HG03469 (cell line): ENCODE data around the gene NIPBL.
"Not testable (repeated sequence)": the region's sequence is repeated elsewhere in the genome, so short reads cannot be mapped to it uniquely, and the experiment has no call there.

Source experiments
- ATAC-seq: cut with Tn5 transposase; IDR thresholded peaks from one replicate; pipeline ENCODE4 v1.9.1; 2021; ENCODE audit warnings: mild to moderate bottlenecking, moderate library complexity, moderate number of reproducible peaks; ENCODE audit not compliant: unreplicated experiment

Gene NIPBL, protein sequence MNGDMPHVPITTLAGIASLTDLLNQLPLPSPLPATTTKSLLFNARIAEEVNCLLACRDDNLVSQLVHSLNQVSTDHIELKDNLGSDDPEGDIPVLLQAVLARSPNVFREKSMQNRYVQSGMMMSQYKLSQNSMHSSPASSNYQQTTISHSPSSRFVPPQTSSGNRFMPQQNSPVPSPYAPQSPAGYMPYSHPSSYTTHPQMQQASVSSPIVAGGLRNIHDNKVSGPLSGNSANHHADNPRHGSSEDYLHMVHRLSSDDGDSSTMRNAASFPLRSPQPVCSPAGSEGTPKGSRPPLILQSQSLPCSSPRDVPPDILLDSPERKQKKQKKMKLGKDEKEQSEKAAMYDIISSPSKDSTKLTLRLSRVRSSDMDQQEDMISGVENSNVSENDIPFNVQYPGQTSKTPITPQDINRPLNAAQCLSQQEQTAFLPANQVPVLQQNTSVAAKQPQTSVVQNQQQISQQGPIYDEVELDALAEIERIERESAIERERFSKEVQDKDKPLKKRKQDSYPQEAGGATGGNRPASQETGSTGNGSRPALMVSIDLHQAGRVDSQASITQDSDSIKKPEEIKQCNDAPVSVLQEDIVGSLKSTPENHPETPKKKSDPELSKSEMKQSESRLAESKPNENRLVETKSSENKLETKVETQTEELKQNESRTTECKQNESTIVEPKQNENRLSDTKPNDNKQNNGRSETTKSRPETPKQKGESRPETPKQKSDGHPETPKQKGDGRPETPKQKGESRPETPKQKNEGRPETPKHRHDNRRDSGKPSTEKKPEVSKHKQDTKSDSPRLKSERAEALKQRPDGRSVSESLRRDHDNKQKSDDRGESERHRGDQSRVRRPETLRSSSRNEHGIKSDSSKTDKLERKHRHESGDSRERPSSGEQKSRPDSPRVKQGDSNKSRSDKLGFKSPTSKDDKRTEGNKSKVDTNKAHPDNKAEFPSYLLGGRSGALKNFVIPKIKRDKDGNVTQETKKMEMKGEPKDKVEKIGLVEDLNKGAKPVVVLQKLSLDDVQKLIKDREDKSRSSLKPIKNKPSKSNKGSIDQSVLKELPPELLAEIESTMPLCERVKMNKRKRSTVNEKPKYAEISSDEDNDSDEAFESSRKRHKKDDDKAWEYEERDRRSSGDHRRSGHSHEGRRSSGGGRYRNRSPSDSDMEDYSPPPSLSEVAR (N-terminal part only)

DNA sequence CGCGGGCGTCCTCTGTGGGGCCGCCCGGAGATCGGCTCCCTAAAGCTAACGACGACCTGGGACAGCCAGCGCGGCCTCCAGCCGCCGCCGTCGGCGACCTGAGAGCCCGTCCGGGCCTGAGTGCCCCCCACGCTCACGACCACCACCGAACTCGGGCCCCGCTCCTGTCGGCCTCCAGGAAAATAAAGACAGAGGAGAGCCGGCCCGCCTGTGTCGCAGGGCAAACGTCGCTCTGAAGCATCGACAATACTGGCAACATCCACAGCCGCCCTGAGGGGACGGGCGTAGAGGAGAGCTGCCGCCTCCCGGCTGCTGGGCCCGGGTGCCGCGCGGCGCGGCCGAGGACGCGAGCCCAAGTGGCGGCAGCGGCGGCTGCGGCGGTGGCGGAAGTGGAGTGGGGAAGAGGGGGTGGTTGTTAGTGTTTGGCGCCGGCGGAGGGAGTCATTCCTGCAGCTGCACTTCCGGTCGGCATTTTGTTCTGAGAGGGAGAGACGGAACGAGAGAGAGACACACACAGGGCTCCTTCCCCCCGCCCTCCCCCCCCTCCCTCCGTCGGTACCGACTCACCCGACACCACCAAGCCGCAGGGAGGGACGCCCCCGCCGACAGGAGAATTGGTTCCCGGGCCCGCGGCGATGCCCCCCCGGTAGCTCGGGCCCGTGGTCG is at the start of gene NIPBL:
Gene NIPBL, plus strand, starts transcription at position 471 of the 666 bp plus-strand sequence. CDS start 76,928 bp downstream, outside the sequence.
- ATAC-seq = peak; percentile 33

DNA sequence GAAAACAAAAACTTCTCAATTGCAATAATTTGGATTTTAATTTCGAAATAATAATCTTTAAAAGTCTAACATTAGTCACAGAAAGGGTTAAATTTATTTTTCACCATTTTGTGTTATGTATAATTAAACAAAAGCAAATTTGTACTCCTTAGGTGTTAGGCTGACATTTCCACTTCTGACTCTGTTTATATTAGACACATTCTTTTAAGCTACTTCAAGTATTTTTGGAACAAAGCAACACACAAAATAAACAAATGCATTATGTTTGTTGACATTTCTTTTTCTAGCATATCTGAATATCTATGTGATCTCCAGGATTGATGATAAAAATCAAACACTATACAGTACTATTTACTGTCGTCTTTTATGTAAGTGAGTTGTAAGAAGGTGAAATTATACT is 44.3 kb upstream of the NIPBL start:
- no peak for ATAC-seq

DNA sequence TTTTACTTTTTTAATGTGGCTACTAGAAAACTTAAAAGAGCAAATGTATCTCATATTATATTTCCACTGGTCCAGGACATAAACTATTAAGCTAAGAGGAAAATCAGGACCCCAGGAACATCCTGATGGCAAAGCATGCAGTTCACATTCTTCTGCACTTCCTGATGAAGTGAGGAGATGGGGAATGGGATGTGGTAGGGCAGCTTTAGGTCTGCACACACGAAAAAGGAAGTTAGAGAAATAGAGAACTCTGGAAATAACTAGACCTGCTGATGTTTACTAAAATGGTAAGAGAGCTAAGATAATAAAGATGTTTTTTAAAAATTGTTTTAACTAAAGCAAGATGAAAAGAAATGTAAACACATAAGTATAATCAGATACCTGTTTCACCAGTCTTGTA is 39.7 kb upstream of the NIPBL start:
- no peak for ATAC-seq

DNA sequence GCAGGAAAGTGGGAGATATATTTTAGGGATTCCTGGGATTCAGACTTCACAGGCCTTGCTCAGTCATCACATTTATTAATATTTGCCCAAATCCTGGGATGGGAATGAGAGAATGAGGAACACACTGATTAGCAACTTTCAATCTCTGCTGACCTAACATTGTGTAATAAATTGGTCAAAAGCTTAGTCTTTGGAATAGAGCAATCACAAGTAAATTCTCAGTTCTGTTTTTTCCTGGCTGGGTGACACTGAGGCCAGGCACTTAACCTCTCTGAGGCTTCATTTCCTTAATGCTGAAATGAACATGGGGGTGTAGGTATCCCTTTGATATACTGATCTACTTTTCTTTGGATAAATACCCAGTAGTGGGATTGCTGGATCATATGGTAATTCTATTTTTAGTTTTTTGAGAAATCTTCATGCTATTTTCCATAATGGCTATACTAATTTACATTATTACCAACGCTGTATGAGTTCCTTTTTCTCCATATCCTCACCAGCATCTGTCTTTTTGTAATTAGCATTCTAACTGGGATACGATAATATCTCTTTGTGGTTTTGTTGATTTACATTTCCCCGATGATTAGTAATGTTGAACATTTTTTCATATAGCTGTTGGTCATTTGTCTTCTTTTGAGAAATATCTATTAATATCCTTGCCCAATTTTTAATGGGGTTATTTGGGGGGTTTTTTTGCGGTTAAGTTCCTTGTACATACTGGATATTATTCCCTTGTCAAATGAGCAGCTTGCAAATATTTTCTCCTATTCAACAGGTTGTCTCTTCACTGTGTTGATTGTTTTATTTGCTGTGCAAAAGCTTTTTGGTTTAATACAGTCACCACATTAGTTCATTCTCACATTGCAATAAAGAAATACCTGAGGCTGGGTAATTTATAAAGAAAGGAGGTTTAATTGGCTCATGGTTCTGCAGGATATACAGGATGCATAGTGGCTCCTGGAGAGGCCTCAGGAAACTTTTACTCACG is 36.8 kb upstream of the NIPBL start:
- ATAC-seq = no peak

DNA sequence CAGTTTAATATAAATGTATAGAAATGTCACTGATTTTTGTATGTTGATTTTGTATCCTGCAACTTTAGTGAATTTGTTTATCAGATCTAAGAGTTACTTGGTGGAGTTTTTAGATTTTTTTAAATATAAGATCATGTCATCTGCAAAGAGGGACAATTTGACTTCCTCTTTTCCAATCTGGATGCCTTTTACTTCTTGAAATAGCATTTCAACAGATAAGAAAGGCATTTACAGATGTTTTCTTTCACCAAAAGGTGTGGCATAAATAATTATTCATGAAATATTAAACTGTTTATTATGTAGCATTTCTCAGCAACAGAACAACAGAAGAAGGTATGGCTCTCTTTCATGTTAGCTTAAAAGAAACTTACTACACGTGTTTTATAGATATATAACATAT is 34.9 kb upstream of the NIPBL start:
- no peak for ATAC-seq

DNA sequence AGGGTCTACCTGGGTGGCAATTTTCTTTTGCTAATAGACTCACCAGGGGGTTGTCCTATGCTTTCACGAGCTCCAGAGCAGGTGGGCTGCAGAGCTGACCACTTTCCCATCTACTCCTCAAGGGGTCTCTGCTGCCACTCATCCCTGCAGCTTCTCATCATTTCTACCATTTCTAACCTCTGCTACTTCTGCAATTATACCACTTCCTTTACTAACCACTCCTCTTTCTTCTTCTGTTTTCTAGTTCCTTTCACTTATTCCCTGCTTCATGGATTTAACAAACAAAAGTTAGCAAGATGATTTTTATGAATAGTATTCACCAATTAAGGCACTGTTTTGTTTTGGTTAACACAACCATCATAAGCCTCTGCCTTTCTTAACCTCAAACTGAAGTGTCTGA is 34.5 kb upstream of the NIPBL start:
- no peak for ATAC-seq

DNA sequence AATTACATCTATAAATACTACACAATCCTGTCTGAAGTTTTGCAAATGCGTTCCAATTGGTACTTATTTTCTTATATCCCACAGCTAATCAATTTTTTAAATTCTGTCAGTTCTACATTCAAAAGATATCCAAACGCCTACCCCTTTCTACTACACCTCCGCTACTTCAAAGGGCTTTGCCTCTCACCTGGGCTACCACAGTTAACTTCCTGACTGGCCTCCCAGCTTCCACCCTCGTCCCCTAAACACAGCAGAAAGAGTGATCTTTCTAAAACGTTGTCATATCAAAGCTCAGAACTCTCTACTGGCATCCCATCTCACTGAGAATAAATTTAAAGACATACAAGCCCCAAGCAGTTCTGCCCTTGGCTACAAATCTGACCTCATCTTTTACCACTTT is 32.3 kb upstream of the NIPBL start:
- no peak for ATAC-seq

DNA sequence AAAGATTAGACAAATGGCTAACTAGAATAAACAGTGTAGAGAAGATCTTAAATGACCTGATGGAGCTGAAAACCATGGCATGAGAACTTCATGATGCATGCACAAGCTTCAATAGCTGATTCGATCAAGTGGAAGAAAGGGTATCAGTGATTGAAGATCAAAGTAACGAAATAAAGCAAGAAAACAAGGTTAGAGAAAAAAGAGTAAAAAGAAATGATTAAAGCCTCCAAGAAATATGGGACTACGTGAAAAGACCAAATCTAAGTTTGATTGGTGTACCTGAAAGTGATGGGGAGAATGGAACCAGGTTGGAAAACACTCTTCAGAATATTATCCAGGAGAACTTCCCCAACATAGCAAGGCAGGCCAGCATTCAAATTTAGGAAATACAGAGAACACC is 28.0 kb upstream of the NIPBL start:
- not testable (repeated sequence) for ATAC-seq

DNA sequence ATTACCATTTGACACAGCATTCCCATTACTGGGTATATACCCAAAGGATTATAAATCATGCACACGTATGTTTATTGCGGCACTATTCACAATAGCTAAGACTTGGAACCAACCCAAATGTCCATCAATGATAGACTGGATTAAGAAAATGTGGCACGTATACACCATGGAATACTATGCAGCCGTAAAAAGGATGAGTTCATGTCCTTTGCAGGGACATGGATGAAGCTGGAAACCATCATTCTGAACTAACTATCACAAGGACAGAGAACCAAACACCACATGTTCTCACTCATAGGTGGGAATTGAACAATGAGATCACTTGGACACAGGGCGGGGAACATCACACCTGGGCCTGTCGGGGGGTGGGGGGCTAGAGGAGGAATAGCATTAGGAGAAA is 23.7 kb upstream of the NIPBL start:
- not testable (repeated sequence) for ATAC-seq

DNA sequence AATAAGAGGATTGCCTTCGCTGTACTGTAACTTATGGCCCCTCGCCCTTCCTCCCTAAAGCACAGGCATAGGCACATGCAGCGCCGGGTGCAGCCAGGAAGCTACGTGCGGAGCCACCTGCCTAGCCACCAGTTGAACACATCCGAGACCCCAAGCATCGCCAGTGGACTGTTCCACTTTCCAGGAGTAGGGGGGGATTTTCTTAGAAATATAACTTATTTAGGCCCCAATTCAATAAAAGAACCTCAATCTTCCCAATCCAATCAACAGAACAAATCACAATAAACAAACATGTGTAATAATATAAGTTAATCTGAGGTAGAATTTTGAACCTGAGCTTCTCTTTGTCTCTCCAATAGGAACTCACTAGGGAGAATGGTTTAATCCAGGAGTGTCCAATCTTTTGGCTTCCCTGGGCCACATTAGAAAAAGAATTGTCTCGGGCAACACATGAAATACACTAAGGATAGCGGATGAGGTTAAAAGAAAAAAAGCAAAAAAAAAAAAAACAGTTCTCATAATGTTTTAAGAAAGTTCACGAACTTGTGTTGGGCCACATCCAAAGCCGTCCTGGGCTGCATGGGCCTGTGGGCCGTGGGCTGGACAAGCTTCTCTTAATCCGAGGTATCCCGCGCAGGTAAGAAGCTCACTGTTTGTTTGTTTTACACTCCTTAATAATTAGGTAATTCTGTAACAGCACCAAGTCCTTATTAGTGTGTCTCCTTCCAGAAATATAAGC is 22.0 kb upstream of the NIPBL start:
- no peak for ATAC-seq

DNA sequence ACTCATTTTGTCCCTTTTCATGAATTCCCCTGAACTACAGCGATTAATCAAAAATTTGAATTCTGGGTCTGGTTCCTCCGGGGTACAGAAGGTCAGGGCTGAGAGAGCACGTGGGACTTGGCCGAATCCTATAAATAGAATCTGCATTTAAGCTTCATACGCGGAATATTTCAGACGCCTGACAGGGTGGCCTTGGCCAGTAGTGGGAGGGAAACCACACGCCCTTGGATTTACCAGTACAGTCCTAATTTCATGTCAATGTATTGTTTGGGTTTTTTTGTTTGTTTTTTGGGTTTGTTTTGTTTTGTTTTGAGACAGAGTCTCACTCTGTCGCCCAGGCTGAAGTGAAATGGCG is 21.5 kb upstream of the NIPBL start:
- no peak for ATAC-seq

DNA sequence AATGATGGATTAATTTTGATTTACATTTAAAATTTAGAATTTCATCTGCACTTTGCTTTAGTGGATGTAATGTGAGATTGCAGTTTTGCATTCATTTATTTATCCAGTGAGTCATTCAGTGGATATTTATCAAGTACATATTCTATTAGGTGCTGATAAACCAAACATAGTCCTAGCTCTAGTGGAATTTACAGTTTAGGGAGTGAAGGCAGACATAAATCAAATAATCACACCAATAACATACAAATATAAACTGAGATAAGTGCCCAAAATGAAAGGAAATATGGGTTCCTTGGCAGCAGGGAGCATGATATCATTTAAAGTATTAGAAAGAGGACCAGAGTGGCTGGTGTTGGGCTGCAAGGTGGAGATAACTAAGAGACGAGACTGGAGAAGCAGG is 14.7 kb upstream of the NIPBL start:
- no peak for ATAC-seq

DNA sequence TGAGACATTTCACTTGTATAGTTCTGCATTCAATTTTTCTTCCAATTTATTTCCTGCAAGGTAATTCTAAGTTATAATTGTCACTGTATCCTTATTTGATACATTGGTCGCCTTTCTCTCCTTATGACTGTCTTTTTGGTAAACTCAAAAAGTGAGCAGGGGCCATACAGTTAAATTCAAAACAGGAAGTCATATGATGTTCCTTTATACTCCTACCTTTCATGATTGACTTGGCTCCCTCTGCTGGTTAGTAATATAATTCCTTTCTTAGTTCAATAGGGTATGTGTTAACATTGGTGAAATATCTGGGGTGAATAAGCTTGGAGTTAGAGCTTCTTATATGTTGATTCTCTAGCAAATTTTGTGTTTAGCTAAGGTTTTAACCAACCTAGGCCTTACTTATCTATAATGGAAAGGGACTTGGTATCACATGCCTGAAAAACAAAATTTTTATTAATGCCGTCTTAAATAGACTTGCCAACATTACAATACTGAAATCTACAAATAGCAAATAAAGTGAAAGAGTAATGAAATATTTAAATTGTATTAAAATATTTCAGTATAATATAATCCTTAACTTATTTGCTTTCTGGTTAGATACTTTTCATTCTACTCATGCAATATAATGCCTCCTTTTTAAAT is 6.0 kb upstream of the NIPBL start:
- peak; percentile 81 for ATAC-seq

DNA sequence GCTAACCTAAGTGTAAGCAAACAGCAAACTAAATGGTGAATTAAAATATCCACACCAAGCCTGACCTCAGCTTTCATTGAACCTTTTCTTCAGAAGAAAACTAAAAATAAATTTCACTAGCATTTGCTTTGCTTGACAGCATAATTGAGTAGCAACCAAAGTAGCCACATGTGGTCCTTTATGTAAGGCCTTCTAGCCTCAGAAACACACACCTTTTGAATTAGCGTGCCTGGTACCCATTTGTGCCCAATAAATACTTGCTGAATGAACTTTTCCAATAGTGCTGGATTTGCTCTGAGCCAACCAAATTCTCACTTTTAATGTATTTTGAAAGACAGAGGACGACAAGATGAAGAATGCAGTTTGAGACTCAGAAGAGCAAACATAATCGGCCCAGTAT is 2.1 kb upstream of the NIPBL start:
- no peak for ATAC-seq

DNA sequence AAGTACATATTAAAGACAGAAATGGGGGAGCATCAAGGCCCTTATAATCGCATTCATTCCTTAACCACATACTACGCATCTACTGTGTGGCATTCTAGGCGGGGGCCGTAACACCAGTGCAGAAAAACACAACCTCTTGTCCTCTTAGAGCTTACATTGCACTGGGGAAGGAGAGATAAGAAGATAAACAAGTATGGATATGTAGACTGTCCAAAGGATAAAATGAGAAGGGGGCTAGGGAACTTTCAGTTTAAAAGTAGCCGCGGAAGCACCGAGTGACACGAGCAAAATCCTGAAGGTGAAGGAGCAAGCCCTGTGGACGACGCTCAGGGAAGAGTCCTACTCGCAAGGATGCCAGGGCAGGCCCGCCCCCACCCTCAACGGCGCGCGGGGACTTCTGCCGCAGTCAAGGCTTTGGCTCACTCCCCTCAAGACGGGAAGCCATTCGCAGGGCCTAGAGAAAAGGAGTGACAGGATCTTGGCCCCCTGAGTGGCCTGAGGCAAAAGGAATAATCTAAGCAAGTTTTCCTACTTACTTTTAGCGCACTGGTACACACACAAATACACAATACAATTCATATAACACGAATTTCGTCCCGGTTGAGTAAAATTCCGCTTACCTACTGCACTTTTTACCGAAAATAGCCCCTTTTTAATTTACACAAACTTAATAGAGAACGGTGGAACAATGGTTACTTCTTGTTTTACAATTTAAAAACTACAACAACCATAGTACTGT is 1.3 kb upstream of the NIPBL start:
- ATAC-seq = no peak

DNA sequence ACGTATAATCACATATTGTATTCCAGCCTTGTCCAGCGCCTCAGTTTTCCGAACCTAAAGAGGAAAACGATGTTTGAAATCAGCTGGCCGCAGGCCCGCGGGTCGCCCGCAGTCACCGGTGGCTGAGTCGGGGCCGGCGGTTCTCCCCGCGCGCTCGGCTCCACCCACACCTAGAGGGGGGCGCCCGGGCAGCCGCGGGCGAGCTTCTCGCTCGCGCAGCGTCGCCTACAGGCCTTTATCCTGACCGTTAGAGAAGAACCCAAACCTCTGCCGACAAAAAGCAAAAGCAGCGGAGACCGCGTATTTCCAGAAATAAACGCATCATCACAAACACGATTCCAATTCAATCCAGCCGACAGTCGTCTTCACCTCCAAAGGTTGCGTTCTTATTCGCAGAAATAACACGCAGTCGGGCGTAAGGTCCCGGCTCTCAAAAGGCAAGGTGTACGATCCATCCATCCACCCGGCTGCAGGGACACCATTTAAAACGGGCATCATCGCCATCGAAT is 725 bp upstream of the NIPBL start:
- ATAC-seq = peak; percentile 38

DNA sequence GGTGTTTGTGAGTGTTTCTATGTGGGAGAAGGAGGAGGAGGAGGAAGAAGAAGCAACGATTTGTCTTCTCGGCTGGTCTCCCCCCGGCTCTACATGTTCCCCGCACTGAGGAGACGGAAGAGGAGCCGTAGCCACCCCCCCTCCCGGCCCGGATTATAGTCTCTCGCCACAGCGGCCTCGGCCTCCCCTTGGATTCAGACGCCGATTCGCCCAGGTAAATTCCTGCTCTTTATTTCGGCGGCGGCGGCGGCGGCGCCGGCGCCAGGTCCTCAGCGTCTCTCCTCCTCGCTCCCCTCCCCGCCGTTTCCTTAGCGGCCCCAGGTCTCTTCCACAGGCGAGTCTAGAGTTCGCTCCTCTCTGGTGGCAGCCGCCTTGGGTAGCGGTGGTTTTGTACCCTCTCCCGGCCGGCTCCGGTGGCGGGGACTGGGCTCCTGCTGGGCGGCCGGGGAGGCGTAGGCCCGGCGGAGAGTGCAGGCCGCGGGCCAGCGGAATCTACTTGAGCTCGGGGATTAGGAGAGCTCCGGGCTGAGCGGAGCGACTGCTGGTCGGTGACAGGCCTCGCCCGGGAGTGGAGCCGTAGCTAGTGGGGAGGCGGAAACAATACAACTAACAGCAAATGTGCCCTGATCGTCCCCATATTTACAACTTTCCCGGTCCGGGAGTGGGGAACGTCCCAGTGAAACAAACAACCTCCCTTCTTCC is 547 bp downstream of the NIPBL start:
- ATAC-seq = no peak
